Left lung (tissue), 10 donors: ENCODE results near the gene ETNK1. TPM values are rescaled to one million over a fixed set of nuclear protein-coding genes. Genes with fewer than 3 reads are reported as not detected.

Experiments used
- ATAC-seq: fragments of 200-7000 bp; cut with Tn5 transposase; one replicate; pipeline ENCODE4 v1.9.1; 2020; ENCODE audit warnings: moderate library complexity
- DNase-seq, 4 donors: peaks; one replicate each; pipeline ENCODE4 v3.0.0-alpha.2; 2013 to 2020
- H3K27ac ChIP-seq, 2 donors: fragments of 200-600 bp; sonication (generic) in 1 of 2; one replicate each; pipeline versions ENCODE4 v1.5.0 to v1.8.0; 2020 to 2021
- H3K27me3 ChIP-seq, 2 donors: fragments of 200-600 bp; sonication (generic) in 1 of 2; one replicate each; pipeline versions ENCODE4 v1.5.0 to v1.8.0; 2020 to 2021
- H3K36me3 ChIP-seq, 2 donors: fragments of 200-600 bp; sonication (generic) in 1 of 2; one replicate each; pipeline versions ENCODE4 v1.5.0 to v1.8.0; 2020 to 2021
- H3K4me1 ChIP-seq, 2 donors: fragments of 200-600 bp; one replicate each; pipeline ENCODE4 v1.8.0; 2021
- H3K4me3 ChIP-seq, 2 donors: fragments of 200-600 bp; sonication (generic) in 1 of 2; one replicate each; pipeline versions ENCODE4 v1.5.0 to v1.8.0; 2020 to 2021; ENCODE audit warnings: mild to moderate bottlenecking in 1 of 2
- H3K9me3 ChIP-seq, 2 donors: fragments of 200-600 bp; sonication (generic) in 1 of 2; one replicate each; pipeline versions ENCODE4 v1.5.0 to v1.8.0; 2020 to 2021
- CTCF ChIP-seq, 2 donors: fragments of 200-600 bp; sonication (generic) in 1 of 2; IDR thresholded peaks; one replicate each; pipeline versions ENCODE4 v1.5.0 to v1.8.0; 2021; ENCODE audit warnings: antibody characterized with exemption in 2 of 2
- intact Hi-C, 2 donors: fragments of 100-400 bp; cut with DNase I; formaldehyde crosslinking; loops; one replicate each; pipeline versions ENCODE4 v1.11.2 to v1.14.2; 2022
- polyA plus RNA-seq, 6 donors: library from polyadenylated mRNA; unstranded; fragments of 120-200 nt; gene quantifications; one replicate each; pipeline ENCODE4 v1.2.1, GENCODE V29; 2013; ENCODE audit not compliant: insufficient read length in 6 of 6
- total RNA-seq, 2 donors: library from RNA; stranded (reverse); fragmentation: NEBNext Ultra II Directional; extraction: Animal tissue kit (Norgen Biotek cat#: 25700); gene quantifications; one replicate each; pipeline ENCODE4 v1.2.1, GENCODE V29; 2021
- donor health status: DM: no; HTN: yes; CAD: no.
- donor health status: DM: no; HTN: no; CAD: no.

ETNK1 gene
- total and polyA plus RNA-seq, 8 donors: 55.4 to 73.7 (median 67.3) TPM

GRCh38 chr12:22667122-22667521, 42.2 kb downstream of the ETNK1 start:
- no peak for TF ChIP-seq CTCF (IDR thresholded peaks at IDR 0.05)
- Histone ChIP-seq H3K27me3 (no peaks in the 10 kb centered on the region), H3K4me1 (no peaks in the 10 kb centered on the region), H3K4me3 (no peak overlapping the region), H3K36me3 (peaks cover 0 to 13% of the 10 kb centered on the region in 2 donors), H3K9me3 (no peaks in the 10 kb centered on the region), H3K27ac (no peak overlapping the region)
- no peak for ATAC-seq
- intact Hi-C loops: no loop called here
- DNase-seq: no peak

GRCh38 chr12:22668441-22668840, 43.5 kb downstream of the ETNK1 start:
- TF ChIP-seq CTCF (IDR thresholded peaks at IDR 0.05): no peak
- Histone ChIP-seq H3K4me1 (no peaks in the 10 kb centered on the region), H3K27ac (no peak overlapping the region), H3K9me3 (no peaks in the 10 kb centered on the region), H3K36me3 (peaks cover 0 to 15% of the 10 kb centered on the region in 2 donors), H3K27me3 (no peaks in the 10 kb centered on the region), H3K4me3 (no peak overlapping the region)
- DNase-seq: peak in 1 of 4 donors; percentile 53
- no peak for ATAC-seq
- intact Hi-C loops: no loop called here

- no peak for TF ChIP-seq CTCF (IDR thresholded peaks at IDR 0.05)
- H3K4me3 ChIP-seq: no peak overlapping the region
- intact Hi-C loops: no loop called here
- H3K36me3 ChIP-seq: peaks cover 0 to 37% of the 10 kb centered on the region in 2 donors
- DNase-seq (no peak), ATAC-seq (no peak)
- H3K27ac ChIP-seq: no peak overlapping the region
- no peaks in the 10 kb centered on the region for H3K27me3 ChIP-seq
- no peaks in the 10 kb centered on the region for H3K4me1 ChIP-seq
- H3K9me3 ChIP-seq: no peaks in the 10 kb centered on the region
Measured at GRCh38 chr12:22670762-22671161, 45.8 kb downstream of the ETNK1 start.

GRCh38 chr12:22672951-22673350, 48.0 kb downstream of the ETNK1 start:
- DNase-seq: no peak
- Histone ChIP-seq H3K4me1 (peaks cover 0 to 2% of the 10 kb centered on the region in 2 donors), H3K27me3 (no peaks in the 10 kb centered on the region), H3K4me3 (no peak overlapping the region), H3K36me3 (peaks cover 0 to 44% of the 10 kb centered on the region in 2 donors), H3K27ac (no peak overlapping the region), H3K9me3 (no peaks in the 10 kb centered on the region)
- no peak for ATAC-seq
- no peak for TF ChIP-seq CTCF (IDR thresholded peaks at IDR 0.05)
- intact Hi-C loops: no loop called here

GRCh38 chr12:22677781-22678574, 53.0 kb downstream of the ETNK1 start:
- ATAC-seq (no peak), DNase-seq (no peak)
- intact Hi-C loops: no loop called here
- Histone ChIP-seq H3K9me3 (no peaks in the 10 kb centered on the region), H3K4me3 (no peak overlapping the region), H3K27me3 (no peaks in the 10 kb centered on the region), H3K4me1 (peaks cover 0 to 9% of the 10 kb centered on the region in 2 donors), H3K27ac (no peak overlapping the region), H3K36me3 (peaks cover 0 to 49% of the 10 kb centered on the region in 2 donors)
- TF ChIP-seq CTCF (IDR thresholded peaks at IDR 0.05): no peak
